ENCODE measurements around the gene CATSPER1.

- TF ChIP-seq POLR2A (IDR thresholded peaks at IDR 0.05) (no peak), CTCF (IDR thresholded peaks at IDR 0.05) (no peak)
Measured at GRCh38 chr11:66036334-66036710, 10.0 kb upstream of the CATSPER1 start.
